NCI-H774 (cell line): ENCODE data around the gene HPD.

Experiments used
- DNase-seq: peaks from one replicate; lab custom pipeline; 2025; lab: John Stamatoyannopoulos, UW

The HPD gene

GRCh38 chr12:121810234-121810817 lies 48.3 kb downstream of the HPD start:
- no peak for DNase-seq

GRCh38 chr12:121809712-121810116 lies 48.9 kb downstream of the HPD start:
- no peak for DNase-seq

GRCh38 chr12:121808623-121809022 lies 50.0 kb downstream of the HPD start:
- DNase-seq = no peak

- DNase-seq = no peak
Observed at GRCh38 chr12:121807642-121808347, 50.9 kb downstream of the HPD start.

GRCh38 chr12:121806546-121807423 lies 51.9 kb downstream of the HPD start:
- no peak for DNase-seq

- no peak for DNase-seq
Observed at GRCh38 chr12:121806009-121806545, 52.6 kb downstream of the HPD start.

- no peak for DNase-seq
Observed at GRCh38 chr12:121805171-121806008, 53.3 kb downstream of the HPD start.

GRCh38 chr12:121804417-121805111 lies 54.1 kb downstream of the HPD start:
- no peak for DNase-seq

GRCh38 chr12:121803861-121804416 lies 54.7 kb downstream of the HPD start, which contains the start of gene SETD1B:
TSS of gene SETD1B (plus strand) at chr12:121804009. CDS start at chr12:121804738, 729 bp downstream.
- peak; percentile 13 for DNase-seq

GRCh38 chr12:121802843-121803698 lies 55.6 kb downstream of the HPD start:
- peak; percentile 96 for DNase-seq

GRCh38 chr12:121802485-121802842 lies 56.2 kb downstream of the HPD start:
- no peak for DNase-seq

- DNase-seq = peak; percentile 78
Observed at GRCh38 chr12:121801595-121802484, 56.8 kb downstream of the HPD start.

GRCh38 chr12:121800694-121801594 lies 57.7 kb downstream of the HPD start:
- peak; percentile 59 for DNase-seq

GRCh38 chr12:121799842-121800693 lies 58.6 kb downstream of the HPD start:
- DNase-seq = peak; percentile 63

GRCh38 chr12:121799156-121799841 lies 59.4 kb downstream of the HPD start:
- peak; percentile 79 for DNase-seq

- peak; percentile 17 for DNase-seq
Observed at GRCh38 chr12:121798787-121799155, 59.9 kb downstream of the HPD start.
